ENCODE results near the gene DNMBP.

Gene DNMBP

GRCh38 chr10:99828464-99828863 is 181.3 kb downstream of the DNMBP start:
- no peak for DNase-seq (ENCODE audit: low read depth)

GRCh38 chr10:99827936-99828335 is 181.8 kb downstream of the DNMBP start:
- no peak for DNase-seq (ENCODE audit: low read depth)
